Peyer's patch (tissue), 4 donors: ENCODE measurements around the gene KIF1A.

Source experiments
- CTCF ChIP-seq, 6 experiments: fragments of 450-650 bp in 4 of 6; fragments of 200-600 bp in 2 of 6; sonication (generic) in 1 of 6; IDR thresholded peaks; one replicate each; pipeline ENCODE4 v1.5.1; 2017 to 2019; ENCODE audit warnings: antibody characterized with exemption in 6 of 6, mild to moderate bottlenecking in 3 of 6, moderate library complexity in 1 of 6
- POLR2A ChIP-seq, 2 donors: fragments of 450-650 bp; IDR thresholded peaks; one replicate each; pipeline ENCODE4 v1.5.1; 2017; ENCODE audit warnings: antibody characterized with exemption in 2 of 2, mild to moderate bottlenecking in 2 of 2, moderate library complexity in 2 of 2

- TF ChIP-seq POLR2A (IDR thresholded peaks at IDR 0.05): no peak
- no peak for TF ChIP-seq CTCF (IDR thresholded peaks at IDR 0.05)
Observed at GRCh38 chr2:240718896-240719490, 101.0 kb downstream of the KIF1A start.
